ENCODE measurements around the gene ANKRD11. TPM values are rescaled to one million over a fixed set of nuclear protein-coding genes. Genes with fewer than 3 reads are reported as not detected.

The ANKRD11 gene
- polyA plus RNA-seq, 1 experiment: 48.1 TPM

DNA sequence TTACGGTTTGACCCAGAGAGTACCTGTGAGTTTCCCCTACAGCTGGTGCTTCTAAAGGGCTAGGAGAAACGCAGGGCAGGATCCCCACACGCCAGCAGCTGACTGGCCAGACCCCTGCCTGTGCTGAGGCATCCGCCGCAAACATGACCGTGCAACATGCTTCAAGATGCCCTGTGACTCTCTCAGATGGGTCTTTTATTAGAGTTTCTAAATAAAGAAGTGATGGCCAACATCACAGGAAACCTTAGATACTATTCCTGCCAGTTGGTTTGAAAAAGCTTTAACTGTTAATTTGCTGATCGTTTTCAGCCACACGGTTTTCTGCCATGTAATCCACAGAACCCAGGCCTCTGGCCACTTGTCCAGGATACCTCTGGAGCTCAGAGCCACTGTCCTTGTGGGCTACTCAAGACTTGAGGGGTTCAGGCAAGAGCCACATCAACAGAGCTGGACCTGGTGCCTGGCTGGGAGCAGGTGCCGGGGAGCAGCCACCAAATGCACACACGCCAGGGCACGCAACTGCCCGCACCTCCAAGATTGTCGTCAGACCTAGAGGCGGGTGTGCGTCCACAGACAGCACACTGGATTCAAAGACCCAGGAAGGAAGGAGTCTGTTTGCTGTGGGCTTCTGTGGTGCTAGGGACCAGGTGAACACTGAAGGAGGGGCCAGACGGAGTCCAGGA, 154.4 kb downstream of the ANKRD11 start:
- H3K27ac ChIP-seq (ENCODE audit: low read depth, low read length): no peak overlapping the region
- no peaks in the 10 kb centered on the region for H3K27me3 ChIP-seq (ENCODE audit: control insufficient read depth, insufficient read depth, low read length)
- TF ChIP-seq, protein P1, sequence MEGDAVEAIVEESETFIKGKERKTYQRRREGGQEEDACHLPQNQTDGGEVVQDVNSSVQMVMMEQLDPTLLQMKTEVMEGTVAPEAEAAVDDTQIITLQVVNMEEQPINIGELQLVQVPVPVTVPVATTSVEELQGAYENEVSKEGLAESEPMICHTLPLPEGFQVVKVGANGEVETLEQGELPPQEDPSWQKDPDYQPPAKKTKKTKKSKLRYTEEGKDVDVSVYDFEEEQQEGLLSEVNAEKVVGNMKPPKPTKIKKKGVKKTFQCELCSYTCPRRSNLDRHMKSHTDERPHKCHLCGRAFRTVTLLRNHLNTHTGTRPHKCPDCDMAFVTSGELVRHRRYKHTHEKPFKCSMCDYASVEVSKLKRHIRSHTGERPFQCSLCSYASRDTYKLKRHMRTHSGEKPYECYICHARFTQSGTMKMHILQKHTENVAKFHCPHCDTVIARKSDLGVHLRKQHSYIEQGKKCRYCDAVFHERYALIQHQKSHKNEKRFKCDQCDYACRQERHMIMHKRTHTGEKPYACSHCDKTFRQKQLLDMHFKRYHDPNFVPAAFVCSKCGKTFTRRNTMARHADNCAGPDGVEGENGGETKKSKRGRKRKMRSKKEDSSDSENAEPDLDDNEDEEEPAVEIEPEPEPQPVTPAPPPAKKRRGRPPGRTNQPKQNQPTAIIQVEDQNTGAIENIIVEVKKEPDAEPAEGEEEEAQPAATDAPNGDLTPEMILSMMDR (IDR thresholded peaks at IDR 0.05; ENCODE audit: low read depth, low read length): no peak
- POLR2A ChIA-PET: no interaction called here
- no peak overlapping the region for H3K4me3 ChIP-seq (ENCODE audit: low read depth, low read length)
- no peak for DNase-seq (ENCODE audit: low read depth, low spot score)
- no peaks in the 10 kb centered on the region; the same call in 1 of the 2 replicates for H3K9me3 ChIP-seq (ENCODE audit: control insufficient read depth, insufficient read depth, low read length)
- CTCF ChIA-PET: interaction anchor here (1.4 kb wide), 1 partner anchor 173 kb away, joined by 3 read pairs; no protein-coding TSS in a partner anchor

DNA sequence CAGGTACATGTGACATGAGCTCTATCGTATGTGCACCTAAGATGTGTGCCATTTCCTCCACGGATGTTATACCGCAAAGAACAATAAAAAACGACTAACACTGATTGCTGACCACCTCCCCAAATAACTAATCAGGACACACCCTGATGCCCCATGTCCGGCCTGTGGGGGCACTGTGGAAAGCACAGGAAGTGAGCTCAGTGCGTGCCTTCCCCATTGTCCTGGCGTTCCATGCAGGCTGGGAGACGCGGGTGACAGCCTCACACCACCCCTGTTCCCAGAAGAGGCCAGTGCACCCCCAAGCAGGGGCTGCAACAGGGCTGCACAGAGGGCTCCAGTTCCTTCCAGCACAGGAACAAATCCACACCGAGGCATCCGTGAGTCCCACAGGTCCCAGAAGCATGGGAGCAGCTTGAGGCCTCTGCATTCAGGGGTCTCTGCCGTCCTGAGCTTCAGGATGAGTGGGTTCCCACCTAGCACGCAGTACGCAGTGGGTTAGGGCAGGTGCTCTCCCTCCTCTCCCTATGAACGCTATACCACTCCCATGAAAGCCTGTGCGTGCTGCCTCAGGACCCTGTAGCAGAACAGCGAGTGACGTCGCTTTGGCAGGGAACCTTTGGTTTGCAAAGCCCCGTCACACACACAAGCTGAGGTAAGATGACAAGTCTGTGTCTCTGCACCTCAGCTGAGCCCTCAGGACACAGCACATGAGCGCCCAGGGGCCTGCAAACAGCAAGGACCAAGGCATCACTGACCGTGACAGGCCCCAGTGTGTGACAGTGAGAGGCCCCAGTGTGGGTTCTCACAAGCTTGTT, 155.2 kb downstream of the ANKRD11 start:
- Histone ChIP-seq H3K4me3 (ENCODE audit: low read depth, low read length) (no peak overlapping the region), H3K27ac (ENCODE audit: low read depth, low read length) (peak overlapping the region; percentile 11), H3K9me3 (ENCODE audit: control insufficient read depth, insufficient read depth, low read length) (no peaks in the 10 kb centered on the region; the same call in 1 of the 2 replicates), H3K27me3 (ENCODE audit: control insufficient read depth, insufficient read depth, low read length) (no peaks in the 10 kb centered on the region)
- POLR2A ChIA-PET: interaction anchor here (0.7 kb wide), 1 partner anchor 160 kb away, joined by 3 read pairs; no protein-coding TSS in a partner anchor
- CTCF ChIA-PET: interaction anchor here (1.0 to 1.4 kb wide), 2 partner anchors 46 to 174 kb away, joined by 3 read pairs; no protein-coding TSS in a partner anchor
- DNase-seq (ENCODE audit: low read depth, low spot score): no peak
- TF ChIP-seq, protein P1 (IDR thresholded peaks at IDR 0.05; ENCODE audit: low read depth, low read length): peak; percentile 23; the same call in 1 of the 2 replicates

DNA sequence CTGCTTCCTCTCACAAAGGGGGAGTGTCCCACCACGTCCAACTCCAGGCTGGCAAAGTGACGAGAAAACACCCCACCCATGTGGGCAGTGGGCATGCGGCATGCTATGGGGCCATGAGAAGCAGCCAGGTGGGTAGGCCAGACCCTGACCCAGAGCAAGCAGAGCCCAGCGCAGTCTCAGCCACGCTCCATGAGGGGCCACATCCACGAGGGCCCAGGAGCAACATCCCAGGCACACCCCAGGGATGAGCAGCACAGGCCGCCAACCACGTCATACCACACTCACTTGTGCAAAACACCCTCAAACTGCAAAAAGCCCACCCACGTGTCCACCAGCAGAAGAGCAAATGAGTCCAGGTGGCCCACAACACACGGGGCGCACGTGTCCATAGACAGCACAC, 155.9 kb downstream of the ANKRD11 start:
- TF ChIP-seq, protein P1 (IDR thresholded peaks at IDR 0.05; ENCODE audit: low read depth, low read length): no peak
- CTCF ChIA-PET: interaction anchor here (1.0 to 1.3 kb wide), 2 partner anchors 20 to 45 kb away, joined by 3 read pairs; no protein-coding TSS in a partner anchor
- POLR2A ChIA-PET: interaction anchor here (0.6 to 0.7 kb wide), 3 partner anchors 96 to 184 kb away, joined by 3 to 4 read pairs (median 4); no protein-coding TSS in a partner anchor
- no peaks in the 10 kb centered on the region for H3K27me3 ChIP-seq (ENCODE audit: control insufficient read depth, insufficient read depth, low read length)
- H3K9me3 ChIP-seq (ENCODE audit: control insufficient read depth, insufficient read depth, low read length): no peaks in the 10 kb centered on the region; the same call in 1 of the 2 replicates
- DNase-seq (ENCODE audit: low read depth, low spot score): no peak
- H3K27ac ChIP-seq (ENCODE audit: low read depth, low read length): peak overlapping the region; percentile 90
- 0 out of 2 replicates have a peak overlapping the region, but pooled peaks have one; percentile 2 for H3K4me3 ChIP-seq (ENCODE audit: low read depth, low read length)

DNA sequence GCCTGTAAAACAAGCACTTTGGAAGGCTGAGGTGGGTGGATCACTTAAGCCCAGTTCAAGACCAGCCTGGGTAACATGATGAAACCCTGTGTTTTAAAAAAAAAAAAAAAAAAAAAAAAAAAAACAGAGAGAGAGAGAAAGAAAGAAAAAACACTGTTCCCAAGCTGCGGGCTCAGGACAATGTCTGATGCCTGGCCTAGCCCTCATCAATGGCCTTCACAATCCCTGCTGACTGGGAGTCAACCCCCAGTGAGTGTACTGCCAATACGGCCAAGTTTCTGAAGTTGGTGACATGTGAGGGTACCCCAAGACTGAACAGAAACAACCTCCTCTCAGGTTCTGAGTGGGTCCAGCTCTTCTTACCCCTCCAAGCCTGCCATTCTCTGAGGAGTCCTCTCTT, 156.3 kb downstream of the ANKRD11 start:
- peak overlapping the region; percentile 90 for H3K27ac ChIP-seq (ENCODE audit: low read depth, low read length)
- H3K27me3 ChIP-seq (ENCODE audit: control insufficient read depth, insufficient read depth, low read length): no peaks in the 10 kb centered on the region
- POLR2A ChIA-PET: interaction anchor here (0.6 to 0.7 kb wide), 3 partner anchors 97 to 185 kb away, joined by 3 to 4 read pairs (median 4); no protein-coding TSS in a partner anchor
- TF ChIP-seq, protein P1 (IDR thresholded peaks at IDR 0.05; ENCODE audit: low read depth, low read length): no peak
- no peaks in the 10 kb centered on the region; the same call in 1 of the 2 replicates for H3K9me3 ChIP-seq (ENCODE audit: control insufficient read depth, insufficient read depth, low read length)
- no peak for DNase-seq (ENCODE audit: low read depth, low spot score)
- 0 out of 2 replicates have a peak overlapping the region, but pooled peaks have one; percentile 2 for H3K4me3 ChIP-seq (ENCODE audit: low read depth, low read length)
- CTCF ChIA-PET: interaction anchor here (1.0 to 1.6 kb wide), 3 partner anchors 20 to 175 kb away, joined by 3 to 7 read pairs (median 3); partner anchors contain the start of gene SPG7
